ENCODE results near the gene SLC22A3.

GRCh38 chr6:160337301-160337700 lies 10.9 kb upstream of the SLC22A3 start:
- no peak for TF ChIP-seq CTCF (IDR thresholded peaks at IDR 0.05; ENCODE audit: low read depth, low read length, poor library complexity, severe bottlenecking)
- no peak for TF ChIP-seq EZH2phosphoT487 (IDR thresholded peaks at IDR 0.05; ENCODE audit: borderline replicate concordance, low read length)
